Activated naive CD8-positive, alpha-beta T cell treated with anti-CD3 and anti-CD28 coated beads, Interleukin-2, amount 50 U/mL, for 16 hours (primary cell): ENCODE measurements around the gene STX2.
"Not testable (repeated sequence)": the region's sequence is repeated elsewhere in the genome, so short reads cannot be mapped to it uniquely, and the experiment has no call there.

ENCODE experiments used
- DNase-seq: peaks from one replicate; pipeline ENCODE4 v3.0.0-alpha.2; 2020; ENCODE audit warnings: low read depth, low spot score

STX2 gene

DNA sequence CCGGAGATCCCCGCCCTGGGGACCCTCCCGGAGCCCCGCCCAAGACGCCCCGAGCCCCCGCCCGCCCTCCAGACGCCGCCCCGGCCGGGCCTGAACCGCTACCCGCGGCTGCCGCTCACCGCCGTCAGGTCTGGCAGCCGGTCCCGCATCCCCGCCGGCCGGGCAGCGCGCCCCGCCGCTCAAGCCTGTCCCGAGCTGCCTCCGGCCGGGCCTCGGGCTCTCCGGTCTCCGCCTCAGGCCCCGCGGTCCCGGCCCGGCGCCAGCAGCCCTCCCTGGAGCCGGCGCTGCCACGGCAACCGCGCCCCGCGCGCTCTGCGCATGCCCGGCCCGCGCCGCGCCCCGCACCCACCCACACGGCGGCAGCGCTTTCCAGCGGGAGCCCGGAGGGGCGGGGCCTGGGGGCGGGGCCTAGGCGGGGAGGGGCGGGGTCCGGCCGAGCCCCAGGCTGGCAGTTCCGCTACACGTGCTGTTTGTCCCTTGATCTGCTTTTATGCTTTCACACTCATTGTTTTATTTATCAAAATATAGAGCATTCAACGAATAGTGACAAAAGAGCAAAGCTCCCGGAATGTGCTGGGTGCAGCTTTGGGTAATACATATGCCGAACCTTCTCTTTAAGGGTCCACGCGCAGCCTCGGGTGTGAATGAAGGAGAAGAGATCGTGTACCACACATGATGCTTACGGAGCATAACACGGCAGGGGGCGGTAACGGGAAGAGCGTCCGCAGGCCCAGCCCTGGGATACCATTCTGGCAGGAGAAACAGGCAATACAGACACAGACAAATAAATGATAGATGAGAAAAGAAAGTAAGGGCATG lies at the start of gene STX2:
STX2 (minus strand) TSS at position 300 of the 819 bp plus-strand sequence; CDS start at position 149, 151 bp downstream.
- DNase-seq: peak; percentile 77

DNA sequence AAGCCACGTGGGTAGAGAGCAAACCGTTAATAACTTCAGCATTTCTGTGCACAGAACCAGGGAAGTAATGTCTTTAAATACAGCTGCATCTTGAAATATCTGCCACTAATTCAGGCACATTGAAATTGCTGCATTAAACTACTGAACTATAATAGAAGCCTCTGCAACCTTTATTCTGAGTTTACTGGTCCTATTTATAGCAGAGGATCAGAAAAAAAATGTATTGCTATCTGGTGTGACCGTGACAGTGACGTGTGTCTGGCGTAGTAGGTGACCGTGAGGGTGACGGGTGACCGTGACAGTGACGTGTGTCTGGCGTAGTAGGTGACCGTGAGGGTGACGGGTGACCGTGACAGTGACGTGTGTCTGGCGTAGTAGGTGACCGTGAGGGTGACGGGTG lies 48.1 kb upstream of the STX2 start:
- DNase-seq: not testable (repeated sequence)

DNA sequence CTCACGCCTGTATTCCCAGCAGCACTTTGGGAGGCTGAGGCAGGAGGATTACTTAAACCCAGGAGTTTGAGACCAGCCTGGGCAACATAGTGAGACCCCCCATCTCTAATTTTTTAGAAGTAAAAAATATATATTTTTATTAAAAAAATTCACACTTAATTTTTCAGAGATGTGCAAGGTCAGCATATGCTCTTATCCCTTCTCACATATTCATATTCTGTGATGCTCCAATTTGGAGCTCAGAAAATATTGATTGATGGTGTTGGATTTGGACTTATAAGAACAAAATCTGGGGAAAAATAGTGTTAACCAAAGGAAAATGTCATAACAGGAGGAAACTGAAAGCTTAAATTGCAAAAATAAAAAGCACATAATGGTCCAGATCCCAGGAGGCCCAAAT lies 42.5 kb upstream of the STX2 start:
- DNase-seq: no peak

DNA sequence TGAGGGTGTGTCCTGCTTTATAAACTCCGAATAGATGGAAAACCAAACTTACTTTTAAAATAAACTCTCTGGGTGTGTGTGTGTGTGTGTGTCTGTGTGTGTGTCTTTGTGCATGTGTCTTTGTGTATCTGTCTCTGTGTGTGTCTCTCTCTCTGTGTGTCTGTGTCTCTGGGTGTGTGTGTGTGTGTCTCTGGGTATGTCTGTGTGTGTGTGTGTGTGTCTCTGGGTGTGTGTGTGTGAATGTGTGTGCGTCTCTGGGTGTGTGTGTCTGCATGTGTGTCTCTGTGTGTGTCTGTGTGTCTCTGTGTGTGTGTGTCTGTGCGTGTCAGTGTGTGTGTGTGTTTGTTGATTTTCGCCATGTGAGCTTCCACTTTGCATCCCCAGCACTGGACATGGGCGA lies 42.0 kb upstream of the STX2 start:
- DNase-seq: no peak

DNA sequence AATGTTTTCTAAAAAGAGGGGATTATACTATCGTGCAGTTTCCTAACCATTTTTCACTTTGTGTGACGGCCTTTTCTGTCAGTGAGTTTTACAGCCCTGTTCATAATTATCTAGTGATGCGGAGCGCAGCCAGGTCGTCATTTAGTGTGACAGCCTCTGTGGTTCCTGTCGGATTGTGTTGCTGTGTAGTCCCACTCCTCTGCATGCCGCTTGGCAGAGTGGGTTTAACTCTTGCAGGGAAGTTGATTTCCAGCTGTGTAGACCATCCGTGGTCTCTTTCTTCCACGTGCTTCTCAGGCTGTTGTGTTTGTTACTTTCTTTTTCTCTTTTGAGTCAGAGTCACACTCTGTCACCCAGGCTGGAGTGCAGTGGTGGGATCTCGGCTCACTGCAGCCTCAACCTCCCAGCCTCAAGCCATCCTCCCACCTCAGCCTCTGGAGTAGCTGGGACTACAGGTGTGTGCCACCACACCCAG lies 41.4 kb upstream of the STX2 start:
- DNase-seq: no peak

GRCh38 chr12:130879781-130880389 lies 40.8 kb upstream of the STX2 start:
- no peak for DNase-seq

- no peak for DNase-seq
These were observed 40.2 kb upstream of the STX2 start for GRCh38 chr12:130879212-130879686.

- DNase-seq: no peak
These were observed 39.4 kb upstream of the STX2 start for GRCh38 chr12:130878193-130879185.

DNA sequence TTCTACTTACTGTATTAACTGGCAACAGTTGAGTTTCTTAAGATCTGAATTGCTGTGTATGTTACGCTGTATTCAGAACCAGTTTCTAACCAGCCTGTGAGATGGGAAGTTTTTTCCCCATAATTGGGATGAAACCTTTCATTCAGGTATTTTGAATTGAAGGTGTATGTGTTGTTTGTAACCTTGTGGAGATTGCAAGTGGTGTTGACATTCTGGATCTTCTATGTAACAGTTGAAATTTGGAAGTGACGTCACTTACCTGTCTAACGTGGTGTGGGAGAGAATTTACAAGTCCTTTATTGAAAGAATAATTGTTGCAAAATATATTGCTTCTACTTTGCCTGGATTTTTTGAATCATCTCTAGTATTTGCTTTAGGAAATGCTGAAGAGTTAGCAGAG lies 38.3 kb upstream of the STX2 start:
- DNase-seq: no peak

- DNase-seq: no peak
These were observed 37.7 kb upstream of the STX2 start for GRCh38 chr12:130876758-130877157.

- DNase-seq: no peak
These were observed 37.2 kb upstream of the STX2 start for GRCh38 chr12:130876297-130876696.

DNA sequence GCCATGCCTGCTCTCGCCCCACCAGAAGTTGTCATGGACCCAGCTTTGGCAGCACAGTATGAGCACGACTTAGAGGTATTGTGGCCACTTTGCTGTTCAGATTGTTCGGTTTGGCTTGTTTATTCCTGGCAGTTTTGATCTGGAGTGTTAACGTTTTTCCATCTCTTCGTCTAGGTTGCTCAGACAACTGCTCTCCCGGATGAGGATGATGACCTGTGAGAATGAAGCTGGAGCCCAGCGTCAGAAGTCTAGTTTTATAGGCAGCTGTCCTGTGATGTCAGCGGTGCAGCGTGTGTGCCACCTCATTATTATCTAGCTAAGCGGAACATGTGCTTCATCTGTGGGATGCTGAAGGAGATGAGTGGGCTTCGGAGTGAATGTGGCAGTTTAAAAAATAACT lies 36.7 kb upstream of the STX2 start:
- not testable (repeated sequence) for DNase-seq

DNA sequence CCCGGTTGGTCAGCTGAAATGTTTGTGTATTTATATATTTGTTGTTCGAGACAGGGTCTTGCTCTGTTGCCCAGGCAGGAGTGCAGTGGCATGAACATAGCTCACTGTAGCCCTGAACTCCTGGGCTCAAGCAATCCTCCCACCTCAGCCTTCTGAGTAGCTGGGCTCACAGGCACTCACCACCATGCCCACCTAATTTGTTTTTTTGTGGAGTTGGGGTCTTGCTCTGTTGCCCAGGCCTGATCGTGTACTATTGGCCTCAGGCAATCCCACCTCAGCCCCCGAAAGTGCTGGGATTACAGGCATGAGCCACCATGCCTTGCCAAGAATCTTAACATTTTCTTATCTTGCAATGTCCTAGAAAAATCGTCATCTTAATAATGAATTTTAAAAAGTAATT lies 36.1 kb upstream of the STX2 start:
- no peak for DNase-seq

DNA sequence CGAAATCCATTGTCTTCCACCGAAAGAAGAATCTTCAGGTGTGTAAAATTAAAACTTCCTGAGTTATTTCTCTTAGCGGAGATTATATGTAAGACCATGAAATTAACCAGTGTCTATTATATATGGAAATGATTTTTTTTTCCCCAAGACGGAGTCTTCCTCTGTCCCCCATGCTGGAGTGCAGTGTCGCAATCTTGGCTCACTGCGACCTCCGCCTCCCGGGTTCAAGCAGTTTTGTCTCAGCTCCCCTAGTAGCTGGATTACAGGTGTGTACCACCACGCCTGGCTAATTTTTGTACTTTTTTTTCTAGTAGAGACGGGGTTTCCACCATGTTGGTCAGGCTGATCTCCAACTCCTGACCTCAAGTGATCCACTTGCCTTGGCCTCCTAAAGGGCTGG lies 35.6 kb upstream of the STX2 start:
- DNase-seq: no peak

GRCh38 chr12:130873825-130874224 lies 34.8 kb upstream of the STX2 start:
- no peak for DNase-seq

- no peak for DNase-seq
These were observed 34.2 kb upstream of the STX2 start for GRCh38 chr12:130873106-130873795.

GRCh38 chr12:130872179-130873096 lies 33.4 kb upstream of the STX2 start:
- no peak for DNase-seq

DNA sequence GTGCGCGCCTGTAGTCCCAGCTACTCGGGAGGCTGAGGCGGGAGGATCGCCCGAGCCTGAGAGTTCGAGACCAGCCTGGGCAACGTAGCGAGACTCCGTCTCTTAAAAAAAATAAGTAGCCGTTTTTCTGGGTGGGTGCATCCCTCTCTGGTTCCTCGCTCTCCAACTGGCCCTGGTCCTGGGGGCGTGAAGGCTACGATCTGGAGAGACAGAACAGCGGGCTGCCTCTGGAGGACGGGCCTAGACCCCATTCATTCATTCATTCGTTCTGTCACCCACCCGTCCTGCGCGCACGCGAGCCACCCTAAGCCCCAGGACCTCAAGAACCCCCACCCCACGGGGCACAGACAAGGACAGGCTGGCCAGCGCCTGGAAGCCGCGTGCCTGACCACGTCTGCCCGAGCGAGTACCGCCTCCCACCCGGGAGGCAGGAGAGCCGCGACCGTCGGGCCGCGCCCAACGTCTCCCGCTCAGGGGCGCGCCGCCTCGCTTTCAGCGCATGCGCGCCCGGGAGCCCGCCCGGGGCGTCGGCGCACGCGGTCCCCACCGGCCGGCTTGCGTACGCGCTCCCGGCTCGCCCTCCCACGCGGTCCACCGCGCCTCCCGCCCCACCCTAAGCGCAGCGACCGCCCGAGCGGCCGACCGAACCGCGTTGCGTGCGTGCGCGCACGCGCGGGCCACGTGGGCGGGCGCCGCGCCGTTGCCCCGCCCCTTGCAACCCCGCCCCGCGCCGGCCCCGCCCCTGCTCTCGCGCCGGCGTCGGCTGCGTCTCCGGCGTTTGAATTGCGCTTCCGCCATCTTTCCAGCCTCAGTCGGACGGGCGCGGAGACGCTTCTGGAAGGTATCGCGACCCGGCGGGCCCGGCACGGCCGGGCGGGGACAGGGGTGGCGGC lies 32.5 kb upstream of the STX2 start, which contains the start of gene RAN:
RAN (plus strand) TSS at position 781 of the 893 bp plus-strand sequence. CDS start 528 bp downstream, outside the sequence.
- peak; percentile 86 for DNase-seq
